Dermis microvascular lymphatic vessel endothelial cell (primary cell): ENCODE data around the gene FOXE1. TPM values are rescaled to one million over a fixed set of nuclear protein-coding genes. Genes with fewer than 3 reads are reported as not detected.

Experiments
- total RNA-seq: library from RNA; depleted of rRNA; stranded (reverse); fragments of >200 nt; gene quantifications from 2 replicates; pipeline ENCODE4 v1.2.1, GENCODE V29; 2014

FOXE1 gene
- total RNA-seq, 1 donor from 2014 or later: not detected

Other genes with a start within 250 kb of the FOXE1 start
- gene TSTD2, start 219.9 kb upstream of the FOXE1 start, total RNA-seq: 8.6 and 13.0 TPM in 2 replicates
- 22.3 and 29.1 TPM in 2 replicates for gene NCBP1, start 219.4 kb upstream of the FOXE1 start, total RNA-seq
- gene XPA, start 155.9 kb upstream of the FOXE1 start, total RNA-seq: 6.3 and 7.2 TPM in 2 replicates
- 11.8 and 14.4 TPM in 2 replicates for gene TRMO, start 69.3 kb downstream of the FOXE1 start, total RNA-seq
- not detected in 2 replicates for gene HEMGN, start 84.9 kb downstream of the FOXE1 start, total RNA-seq
- gene ANP32B, start 130.1 kb downstream of the FOXE1 start, total RNA-seq: 5.1 and 5.8 TPM in 2 replicates
- 72.8 and 77.8 TPM in 2 replicates for gene NANS, start 203.5 kb downstream of the FOXE1 start, total RNA-seq